HG02610 (cell line): ENCODE measurements around the gene MAP3K6.

Source experiments
- ATAC-seq: cut with Tn5 transposase; IDR thresholded peaks from one replicate; pipeline ENCODE4 v1.9.1; 2021; ENCODE audit warnings: mild to moderate bottlenecking, moderate library complexity; ENCODE audit not compliant: unreplicated experiment

MAP3K6 gene

DNA sequence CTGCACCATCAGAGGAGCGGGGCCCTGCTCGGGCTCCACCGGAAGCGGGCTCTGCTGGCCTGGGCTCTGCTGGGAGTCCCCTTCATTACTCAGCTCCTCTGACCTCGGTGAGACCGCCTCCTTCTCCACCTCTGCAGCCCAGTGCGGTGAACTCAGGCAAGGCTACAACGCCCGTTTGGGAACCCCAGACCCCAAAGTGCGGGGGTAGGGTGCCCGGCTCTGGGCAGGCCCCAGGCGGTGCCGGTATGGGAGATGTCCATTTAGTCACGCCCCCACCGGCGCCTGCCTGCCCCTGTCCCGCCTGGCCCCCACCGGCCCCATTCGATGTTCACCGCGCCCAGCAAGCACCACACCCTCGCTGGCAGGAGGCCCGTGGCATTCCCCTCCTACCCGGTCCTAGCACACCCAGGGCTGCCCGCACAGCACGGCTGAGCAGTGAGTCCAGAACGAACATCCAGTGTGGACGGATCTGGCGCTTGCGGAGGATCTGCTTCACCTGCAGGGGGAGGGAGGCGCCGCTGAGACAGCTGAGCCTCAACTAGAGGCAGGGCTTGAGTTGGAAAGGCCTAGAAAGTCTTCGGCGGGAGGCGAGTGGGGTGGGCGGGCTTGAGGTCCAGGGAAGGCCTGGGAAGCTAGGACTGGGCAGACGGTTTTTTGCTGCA, 10.0 kb downstream of the MAP3K6 start:
- ATAC-seq = no peak

DNA sequence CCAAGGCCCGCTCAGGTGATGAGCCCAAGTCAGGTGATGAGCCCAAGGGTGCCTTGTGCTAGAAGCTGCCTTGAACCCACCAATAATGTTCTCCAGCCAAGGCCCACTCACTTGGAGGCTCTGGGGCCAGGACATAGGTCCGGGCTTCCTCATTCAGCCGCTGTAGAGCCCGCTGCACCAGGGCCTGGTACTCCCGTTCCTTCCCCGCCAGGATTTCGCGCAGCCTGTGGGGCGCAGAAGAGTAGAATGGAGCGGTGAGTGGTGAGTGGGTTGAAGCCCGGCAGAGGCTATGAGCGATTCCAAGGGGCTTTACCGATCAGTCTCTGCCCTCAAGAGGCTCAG, 10.5 kb downstream of the MAP3K6 start:
- no peak for ATAC-seq

GRCh38 chr1:27355683-27356082, 11.1 kb downstream of the MAP3K6 start:
- ATAC-seq = no peak

GRCh38 chr1:27353629-27354028, 13.1 kb downstream of the MAP3K6 start:
- no peak for ATAC-seq

DNA sequence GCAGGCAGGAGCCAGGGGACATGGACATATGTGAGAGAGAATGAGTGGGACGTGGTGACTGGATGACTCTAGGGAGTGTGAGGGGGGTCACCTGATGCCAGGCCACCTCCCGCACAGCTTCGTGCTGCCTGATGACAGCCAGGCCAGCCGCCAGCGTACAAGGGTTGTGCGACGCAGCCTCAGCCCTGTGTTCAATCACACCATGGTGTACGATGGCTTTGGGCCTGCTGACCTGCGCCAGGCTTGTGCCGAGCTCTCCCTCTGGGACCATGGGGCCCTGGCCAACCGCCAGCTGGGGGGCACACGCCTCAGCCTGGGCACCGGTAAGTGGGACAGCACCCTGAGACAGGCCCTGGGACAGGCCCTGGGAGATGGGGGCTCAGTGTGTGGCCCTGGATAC, 13.6 kb downstream of the MAP3K6 start:
- no peak for ATAC-seq

DNA sequence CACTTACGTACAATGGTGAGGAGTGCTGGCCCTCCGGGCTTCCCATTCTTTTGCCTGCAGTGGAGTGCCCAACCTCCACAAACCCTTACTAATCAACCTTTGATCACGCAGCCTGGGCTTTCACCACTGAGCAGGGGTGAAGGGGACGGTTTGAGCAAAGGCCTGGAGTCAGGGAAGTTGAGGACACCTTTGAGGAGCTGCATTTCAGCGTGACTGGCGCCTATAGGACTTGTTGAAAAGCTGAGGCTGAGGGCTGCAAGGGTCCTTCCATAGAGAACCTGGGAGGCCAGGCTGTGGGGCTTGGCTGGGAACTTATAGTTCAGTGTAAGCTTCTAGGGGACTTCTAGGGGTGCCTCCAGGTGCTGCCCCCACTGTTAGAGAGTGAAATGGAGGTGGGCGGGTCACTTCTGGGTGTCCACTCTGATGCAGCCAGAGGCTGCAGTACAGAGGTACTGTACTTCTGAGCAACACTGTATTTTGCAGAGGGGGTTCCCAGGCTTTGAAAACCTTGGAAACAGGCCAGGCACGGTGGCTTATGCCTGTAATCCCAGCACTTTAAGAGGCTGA, 15.1 kb downstream of the MAP3K6 start:
- no peak for ATAC-seq

GRCh38 chr1:27350663-27351540, 15.9 kb downstream of the MAP3K6 start:
- no peak for ATAC-seq

GRCh38 chr1:27349784-27350662, 16.7 kb downstream of the MAP3K6 start:
- no peak for ATAC-seq

GRCh38 chr1:27348861-27349783, 17.6 kb downstream of the MAP3K6 start:
- ATAC-seq = no peak

- ATAC-seq = no peak
Observed at GRCh38 chr1:27346991-27347624, 19.7 kb downstream of the MAP3K6 start.

- no peak for ATAC-seq
Observed at GRCh38 chr1:27346357-27346756, 20.4 kb downstream of the MAP3K6 start.

DNA sequence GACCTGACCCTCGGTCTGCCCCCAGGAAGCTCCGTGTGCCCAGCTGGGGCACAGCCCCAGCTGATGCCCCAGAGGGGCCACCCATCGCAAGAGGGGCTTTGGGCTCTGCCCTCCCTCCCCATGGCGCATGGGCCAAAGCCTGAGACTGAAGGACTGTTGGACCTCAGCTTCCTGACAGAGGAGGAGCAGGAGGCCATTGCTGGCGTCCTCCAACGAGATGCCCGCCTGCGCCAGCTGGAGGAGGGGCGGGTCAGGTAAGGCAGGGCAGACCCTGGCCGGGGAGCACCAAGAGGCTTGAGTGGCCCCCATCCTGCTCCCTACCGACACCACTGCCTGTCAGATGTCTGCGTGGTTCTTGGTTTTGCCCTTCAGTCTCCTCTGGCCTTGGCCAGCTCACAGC, 21.5 kb downstream of the MAP3K6 start:
- ATAC-seq = no peak

GRCh38 chr1:27343639-27344025, 23.1 kb downstream of the MAP3K6 start:
- ATAC-seq = no peak

DNA sequence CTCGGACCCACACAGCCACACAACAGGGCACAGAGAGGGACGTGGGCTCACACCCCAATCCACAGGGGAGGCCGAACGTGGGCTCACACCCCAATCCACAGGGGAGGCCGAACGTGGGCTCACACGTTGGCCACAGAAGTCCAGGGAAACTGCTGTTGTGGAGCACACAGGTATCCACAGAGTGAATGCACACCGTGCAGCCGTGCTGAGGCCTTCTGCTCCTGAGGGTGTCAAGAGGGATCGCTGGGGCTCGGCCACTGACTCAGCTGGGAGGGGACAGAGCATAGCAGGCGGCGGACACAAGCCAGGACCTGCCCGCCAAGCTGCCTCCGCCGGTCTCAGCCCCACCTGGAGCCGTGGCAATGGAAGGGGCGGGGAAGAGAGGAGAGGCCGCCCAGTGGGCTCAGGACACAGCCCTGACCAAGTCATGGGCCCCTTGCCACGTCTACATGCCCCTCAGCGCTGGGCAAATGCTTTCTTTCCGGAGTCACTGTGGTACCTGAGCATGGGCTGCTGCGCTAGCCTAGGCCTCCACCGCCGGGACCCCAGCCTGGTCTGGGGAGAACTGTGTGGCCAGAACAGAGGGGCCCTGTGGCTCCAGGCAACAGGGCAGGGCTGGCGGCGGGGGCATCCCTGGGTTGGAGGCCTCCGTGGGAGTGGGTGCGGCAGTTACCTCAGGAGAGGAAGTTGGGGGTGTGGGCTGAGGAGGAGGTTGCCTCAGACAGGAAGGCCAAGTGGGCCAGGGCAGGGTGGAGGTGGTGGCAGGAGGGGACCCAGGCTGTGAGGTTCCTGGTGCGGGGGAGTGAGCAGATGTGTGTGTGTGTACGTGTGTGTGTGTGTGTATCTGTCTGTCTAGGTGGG, 23.8 kb downstream of the MAP3K6 start:
- no peak for ATAC-seq

DNA sequence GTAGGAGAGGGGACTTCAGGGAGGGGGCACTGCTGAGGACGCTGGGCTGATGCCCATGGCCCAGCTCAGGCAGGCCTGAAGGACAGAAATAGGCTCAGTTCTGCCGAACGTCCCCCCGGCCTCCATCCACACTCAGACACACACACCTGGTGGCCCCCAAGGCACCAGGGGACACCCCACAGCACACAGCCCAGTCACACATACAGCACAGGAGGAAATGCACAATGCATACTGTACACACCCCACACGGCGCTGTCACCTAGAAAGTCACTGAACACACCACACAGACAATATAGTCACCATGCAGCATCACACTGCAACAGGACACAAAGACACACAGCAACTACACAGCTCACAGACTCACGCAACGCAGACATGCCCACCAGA, 24.4 kb downstream of the MAP3K6 start:
- ATAC-seq = no peak

DNA sequence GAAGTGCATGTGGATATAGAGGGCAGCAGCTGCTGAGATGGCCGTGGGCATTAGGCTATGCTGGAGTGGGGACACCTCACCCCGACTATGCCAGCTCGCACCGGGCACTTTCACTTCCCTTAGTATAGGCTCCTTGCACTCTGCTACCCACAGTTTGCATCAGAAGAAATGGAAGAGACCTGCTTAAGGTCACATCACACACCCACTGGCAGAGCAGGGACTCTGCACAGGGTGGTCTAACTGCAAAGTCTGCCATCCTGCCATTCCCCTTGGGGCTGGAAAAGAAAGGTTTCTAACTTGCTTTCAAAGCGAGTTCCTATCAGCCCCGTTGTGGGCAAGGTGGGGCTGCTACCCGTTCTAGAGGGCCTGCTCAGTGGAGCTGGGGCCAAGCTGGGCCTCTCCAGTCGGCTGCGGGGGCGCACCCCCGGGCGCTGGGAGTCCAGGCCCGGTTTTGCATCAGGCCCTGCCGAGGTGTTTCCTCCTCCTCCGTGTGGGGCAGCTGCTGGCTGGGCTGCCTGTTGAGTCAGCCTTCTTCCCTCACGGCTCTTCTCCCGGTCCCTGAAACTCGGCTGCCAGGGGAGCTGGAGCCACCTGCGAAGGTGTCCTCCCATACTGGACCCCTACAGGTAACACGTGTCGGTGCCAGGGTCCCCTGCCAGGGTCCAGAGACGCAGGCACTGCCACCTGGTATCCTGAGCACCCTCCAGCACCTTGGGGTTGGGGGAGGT, 25.1 kb downstream of the MAP3K6 start, which contains the start of gene SYTL1:
TSS of gene SYTL1 (plus strand) at position 498 of the 728 bp plus-strand sequence. CDS start 3,313 bp downstream, outside the sequence.
- peak; percentile 44 for ATAC-seq

GRCh38 chr1:27339213-27339612, 27.5 kb downstream of the MAP3K6 start:
- no peak for ATAC-seq

DNA sequence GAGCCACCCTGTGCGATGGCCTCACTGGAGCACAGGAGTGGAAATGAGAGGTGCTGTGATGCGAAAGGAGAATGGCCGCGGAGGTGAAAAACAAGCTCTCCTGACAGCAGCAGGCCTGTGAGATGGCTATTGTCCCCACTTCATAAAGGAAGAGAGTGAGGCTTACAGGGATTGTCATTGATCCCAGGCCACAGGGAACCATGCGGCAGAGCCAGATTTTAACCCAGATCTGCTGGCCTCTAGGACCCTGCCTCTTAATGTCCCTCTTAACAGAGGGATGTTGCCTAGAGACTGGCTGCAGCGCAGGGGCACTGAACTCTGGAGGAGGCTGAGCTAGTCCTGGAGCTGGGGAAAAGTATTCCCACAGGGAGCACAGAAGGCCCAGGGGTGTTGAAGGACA, 28.0 kb downstream of the MAP3K6 start:
- ATAC-seq = no peak
